Iris pigment epithelial cell (primary cell): ENCODE data around the gene CASP2.

Source experiments
- DNase-seq: peaks from one replicate; pipeline ENCODE4 v3.0.0-alpha.2; 2011; ENCODE audit warnings: low read depth

CASP2 gene

DNA sequence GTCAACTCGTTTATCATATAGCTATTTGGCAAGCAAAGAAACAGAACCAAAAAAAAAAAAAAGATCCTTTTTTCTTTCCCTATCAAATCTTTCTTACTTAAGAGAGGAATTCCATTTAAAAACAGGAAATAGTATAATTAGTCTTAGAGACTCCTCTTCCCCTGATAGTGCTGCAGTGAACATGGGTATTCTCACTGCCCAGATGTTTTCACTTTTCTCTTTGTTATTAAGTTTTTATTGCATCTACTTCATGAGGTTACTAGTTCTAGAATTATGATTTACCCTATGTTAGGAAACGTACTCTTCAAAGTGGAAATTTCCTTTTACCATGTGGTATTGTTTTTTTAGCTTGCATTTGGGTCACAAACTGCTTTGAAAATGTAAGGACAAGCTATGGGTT lies 8.5 kb downstream of the CASP2 start:
- DNase-seq = no peak

DNA sequence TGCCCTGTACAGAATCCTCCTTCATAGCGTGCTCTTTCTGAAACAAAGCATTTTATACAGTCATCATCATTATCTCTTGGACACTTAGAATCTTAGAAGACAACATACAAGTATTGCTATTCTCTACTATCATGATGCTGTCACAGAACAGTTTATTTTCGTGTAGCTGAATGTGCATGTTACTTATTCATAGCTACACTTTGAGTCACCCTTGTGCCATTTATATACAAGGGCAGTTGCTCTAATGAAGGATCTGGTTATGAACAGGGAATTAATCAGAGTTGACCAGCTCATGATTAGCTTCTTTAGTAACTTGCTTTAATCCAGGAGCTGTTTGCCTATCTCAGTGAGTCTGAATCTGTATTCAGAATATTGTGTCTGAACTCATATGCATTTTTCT lies 11.2 kb downstream of the CASP2 start:
- DNase-seq = peak; percentile 34

DNA sequence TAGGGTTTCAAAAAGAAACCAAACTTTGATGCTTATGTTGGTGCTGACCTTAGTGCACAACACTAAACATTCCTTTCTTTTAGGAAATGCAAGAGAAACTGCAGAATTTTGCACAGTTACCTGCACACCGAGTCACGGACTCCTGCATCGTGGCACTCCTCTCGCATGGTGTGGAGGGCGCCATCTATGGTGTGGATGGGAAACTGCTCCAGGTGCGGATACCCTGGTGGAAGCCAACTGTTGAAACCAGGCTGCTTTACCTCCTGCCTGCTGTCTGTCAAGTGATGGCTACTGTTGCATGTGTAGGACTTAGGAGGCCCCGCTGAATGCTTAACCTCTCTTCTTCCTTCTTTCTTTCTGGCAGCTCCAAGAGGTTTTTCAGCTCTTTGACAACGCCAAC lies 11.7 kb downstream of the CASP2 start:
- no peak for DNase-seq

DNA sequence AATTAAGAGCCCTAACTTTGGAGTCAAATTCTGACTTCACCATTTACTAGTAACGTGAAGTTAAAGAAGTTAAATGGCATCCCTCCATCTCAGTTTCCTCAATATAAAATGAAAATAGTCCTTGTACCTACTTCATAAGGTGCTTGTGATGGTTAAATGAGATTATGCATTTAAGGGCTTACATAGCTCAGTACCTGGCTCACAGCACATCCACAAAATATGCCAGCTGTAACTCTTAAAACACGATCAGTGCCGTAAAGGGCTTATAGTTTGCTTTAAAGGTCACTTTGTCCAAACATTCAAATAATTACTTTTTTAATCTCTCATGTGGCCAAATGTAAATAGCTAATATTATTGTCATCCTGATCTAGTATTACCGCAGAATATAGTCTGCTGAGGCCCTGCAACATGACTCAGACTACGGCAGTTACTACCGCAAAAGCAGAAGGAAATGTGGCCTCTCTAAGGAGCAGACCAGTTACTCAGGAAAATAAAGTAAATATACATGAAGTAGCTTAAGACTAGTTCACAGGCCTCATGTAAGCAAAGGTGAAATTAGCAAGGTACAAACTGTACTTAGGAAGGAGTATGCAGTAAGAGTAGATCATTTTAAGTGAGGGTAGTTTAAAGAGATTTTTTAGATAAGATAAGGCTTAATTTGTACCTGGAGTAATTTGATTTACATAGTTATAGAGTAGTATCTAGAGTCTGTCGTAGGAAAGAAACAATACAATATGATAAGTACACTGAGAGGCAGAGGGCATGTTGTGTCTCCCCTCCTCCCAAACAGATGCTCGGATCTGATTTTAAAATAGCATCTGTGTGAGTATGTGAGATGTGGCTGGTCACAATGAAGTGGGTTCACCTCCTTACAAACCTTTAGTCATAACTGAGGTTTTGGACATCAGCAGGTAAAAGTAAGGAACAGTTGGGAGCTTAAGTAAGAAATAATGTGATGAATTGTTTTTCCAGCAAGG lies 13.1 kb downstream of the CASP2 start:
- peak; percentile 83 for DNase-seq

DNA sequence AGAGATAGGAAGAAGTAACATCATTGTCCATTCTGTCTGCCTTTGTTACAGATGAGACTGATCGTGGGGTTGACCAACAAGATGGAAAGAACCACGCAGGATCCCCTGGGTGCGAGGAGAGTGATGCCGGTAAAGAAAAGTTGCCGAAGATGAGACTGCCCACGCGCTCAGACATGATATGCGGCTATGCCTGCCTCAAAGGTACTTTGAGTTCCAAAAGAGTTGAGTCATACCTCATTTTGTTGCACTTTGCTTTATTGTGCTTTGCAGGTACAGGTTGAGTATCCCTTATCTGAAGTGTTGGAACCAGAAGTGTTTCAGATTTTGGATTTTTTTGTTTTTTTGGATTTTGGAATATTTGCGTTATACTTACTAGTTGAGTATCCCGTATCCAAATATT lies 15.6 kb downstream of the CASP2 start:
- DNase-seq = no peak

DNA sequence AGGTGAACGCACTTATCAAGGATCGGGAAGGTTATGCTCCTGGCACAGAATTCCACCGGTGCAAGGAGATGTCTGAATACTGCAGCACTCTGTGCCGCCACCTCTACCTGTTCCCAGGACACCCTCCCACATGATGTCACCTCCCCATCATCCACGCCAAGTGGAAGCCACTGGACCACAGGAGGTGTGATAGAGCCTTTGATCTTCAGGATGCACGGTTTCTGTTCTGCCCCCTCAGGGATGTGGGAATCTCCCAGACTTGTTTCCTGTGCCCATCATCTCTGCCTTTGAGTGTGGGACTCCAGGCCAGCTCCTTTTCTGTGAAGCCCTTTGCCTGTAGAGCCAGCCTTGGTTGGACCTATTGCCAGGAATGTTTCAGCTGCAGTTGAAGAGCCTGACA lies 16.8 kb downstream of the CASP2 start:
- DNase-seq = no peak

DNA sequence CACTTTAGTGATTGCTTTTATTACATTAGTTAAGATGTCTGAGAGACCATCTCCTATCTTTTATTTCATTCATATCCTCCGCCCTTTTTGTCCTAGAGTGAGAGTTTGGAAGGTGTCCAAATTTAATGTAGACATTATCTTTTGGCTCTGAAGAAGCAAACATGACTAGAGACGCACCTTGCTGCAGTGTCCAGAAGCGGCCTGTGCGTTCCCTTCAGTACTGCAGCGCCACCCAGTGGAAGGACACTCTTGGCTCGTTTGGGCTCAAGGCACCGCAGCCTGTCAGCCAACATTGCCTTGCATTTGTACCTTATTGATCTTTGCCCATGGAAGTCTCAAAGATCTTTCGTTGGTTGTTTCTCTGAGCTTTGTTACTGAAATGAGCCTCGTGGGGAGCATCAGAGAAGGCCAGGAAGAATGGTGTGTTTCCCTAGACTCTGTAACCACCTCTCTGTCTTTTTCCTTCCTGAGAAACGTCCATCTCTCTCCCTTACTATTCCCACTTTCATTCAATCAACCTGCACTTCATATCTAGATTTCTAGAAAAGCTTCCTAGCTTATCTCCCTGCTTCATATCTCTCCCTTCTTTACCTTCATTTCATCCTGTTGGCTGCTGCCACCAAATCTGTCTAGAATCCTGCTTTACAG lies 17.4 kb downstream of the CASP2 start:
- DNase-seq = peak; percentile 56

DNA sequence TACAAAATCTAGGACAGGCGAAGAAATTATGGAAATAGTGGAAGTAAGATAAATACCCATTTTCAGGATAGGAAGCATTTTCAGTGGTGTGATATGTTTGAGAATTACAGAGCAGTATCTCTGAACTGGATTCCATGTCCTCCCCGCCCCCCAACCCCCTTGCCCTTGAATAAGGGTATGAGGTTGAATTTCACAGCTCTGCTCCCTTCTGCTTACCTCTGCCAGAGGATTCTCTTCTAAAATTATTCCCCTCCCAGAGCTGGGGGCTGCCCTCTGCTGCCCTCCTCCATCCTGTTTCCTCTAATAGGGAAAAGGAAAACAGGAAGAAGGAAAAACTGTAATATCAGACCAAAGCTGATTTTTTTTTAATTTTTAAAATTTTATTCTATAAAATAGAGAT lies 20.5 kb downstream of the CASP2 start:
- DNase-seq = no peak

DNA sequence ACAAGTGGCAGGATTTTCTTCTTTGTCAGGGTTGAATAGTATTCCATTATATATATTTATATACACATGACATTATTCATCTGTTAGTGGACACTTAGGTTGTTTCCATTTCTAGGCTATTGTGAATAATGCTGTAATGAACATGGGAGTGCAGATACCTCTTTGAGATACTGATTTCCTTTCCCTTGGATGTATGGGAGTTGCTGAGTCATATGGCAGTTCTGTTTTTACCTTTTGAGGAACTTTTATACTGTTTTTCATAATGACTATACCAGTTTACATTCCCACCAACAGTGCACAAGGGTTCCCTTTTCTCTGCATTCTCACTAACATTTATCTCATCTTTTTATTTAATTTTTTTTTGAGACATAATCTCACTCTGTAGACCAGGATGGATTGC lies 26.0 kb downstream of the CASP2 start:
- no peak for DNase-seq

DNA sequence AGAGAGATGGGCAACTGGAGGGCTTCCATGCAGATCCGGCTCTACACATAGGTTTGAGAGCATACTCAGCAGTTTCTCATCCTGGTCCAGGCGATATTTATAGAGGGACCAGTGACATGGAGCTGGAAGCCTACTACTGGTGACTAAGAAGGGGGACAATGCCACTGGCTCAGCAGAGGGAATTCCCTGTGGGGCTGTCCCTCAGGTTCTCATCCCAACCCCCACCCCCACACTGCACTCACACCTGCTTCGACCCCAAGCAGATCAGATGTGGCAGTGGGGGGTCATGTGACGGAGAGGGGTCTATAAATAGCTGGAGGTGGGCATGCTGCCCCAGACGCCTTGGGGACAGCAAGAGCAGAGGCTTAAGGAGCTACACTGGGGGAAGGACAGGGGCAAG lies 27.6 kb downstream of the CASP2 start, which contains the start of gene CLCN1:
Gene CLCN1, plus strand, starts transcription at position 336 of the 400 bp plus-strand sequence. CDS start 102 bp downstream, outside the sequence.
- no peak for DNase-seq

DNA sequence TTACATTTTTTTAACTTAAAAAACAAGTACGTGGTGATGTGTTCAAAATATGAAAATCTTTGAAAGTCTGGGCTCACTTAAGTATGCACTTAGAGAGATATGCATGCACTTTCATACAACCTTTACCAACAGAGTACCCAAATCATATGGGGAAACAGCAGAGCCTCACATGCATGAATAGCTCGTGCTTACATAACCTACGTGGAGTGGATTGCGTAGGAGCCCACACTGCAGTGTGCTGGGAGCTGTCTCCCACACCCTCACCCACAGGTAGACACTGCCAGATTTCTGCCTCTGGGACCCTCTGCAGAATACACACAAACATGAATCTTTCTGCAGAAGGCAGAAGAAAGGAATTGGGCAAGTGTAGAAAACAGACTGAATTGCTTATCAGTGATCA lies 28.3 kb downstream of the CASP2 start:
- DNase-seq = no peak

DNA sequence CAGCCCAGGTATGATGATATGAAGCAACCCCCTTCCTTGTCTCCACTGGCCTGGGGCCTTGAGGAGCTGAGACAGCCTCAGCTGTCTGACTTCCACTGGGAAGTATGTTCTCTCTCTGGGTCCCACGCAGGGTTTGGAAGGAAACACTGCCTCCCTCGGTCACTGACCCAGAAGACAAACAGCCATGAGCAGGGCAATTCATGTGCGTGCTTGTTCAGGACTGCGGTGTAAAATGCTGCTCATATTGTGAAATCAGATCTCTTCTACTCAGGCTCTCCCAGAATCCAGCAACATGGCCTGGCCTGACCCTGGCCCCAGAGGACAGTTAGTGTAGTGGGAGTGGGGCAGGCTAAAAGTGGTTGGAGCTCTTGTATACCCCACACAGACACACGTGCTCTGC lies 30.5 kb downstream of the CASP2 start:
- DNase-seq = peak; percentile 80

DNA sequence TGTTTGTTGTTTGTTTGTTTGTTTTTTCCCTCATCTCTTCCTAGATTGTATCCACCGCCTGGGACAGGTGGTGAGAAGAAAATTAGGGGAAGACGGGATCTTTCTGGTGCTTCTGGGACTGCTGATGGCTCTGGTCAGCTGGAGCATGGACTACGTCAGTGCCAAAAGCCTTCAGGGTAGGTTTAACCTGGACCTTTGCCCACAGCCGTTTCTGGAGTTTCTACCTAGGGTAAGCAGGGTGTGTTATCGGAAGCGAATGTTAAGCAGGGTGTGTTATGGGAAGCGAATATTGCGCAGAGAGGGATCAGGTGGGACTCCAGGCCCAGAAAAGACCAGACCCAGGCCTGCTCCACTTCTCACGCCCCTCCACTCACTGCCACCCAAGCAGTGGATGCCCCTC lies 32.5 kb downstream of the CASP2 start:
- DNase-seq = no peak

DNA sequence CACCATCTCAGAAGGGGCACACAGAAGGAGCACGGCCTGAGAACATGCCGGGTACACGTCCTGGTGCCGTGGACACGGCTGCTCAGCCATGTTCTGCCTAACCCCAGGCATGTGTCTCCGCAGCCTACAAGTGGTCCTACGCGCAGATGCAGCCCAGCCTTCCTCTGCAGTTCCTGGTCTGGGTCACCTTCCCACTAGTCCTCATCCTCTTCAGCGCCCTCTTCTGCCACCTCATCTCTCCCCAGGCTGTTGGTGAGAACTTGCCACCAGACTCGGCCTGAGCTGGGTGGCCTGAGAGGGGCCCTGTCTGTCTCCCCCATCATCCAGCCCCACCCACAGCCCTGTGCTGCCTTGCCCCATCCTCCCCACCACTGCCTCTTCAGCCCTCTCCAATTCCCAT lies 33.1 kb downstream of the CASP2 start:
- no peak for DNase-seq

DNA sequence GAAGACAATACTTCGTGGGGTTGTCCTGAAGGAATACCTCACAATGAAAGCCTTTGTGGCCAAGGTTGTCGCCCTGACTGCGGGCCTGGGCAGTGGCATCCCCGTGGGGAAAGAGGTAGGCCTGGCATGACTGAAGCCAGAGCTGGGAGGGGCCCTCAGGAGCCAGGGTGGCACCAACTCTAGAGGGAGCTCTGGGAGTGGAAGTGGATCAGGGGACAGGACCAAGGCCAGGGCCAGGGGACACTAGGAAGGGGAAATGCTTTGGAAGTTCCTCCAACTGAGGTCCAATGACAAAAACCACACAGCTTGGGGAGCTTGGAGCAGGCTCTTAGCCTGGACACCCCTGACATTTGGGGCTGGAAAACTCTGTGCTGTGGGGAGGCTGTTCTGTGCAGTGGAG lies 33.6 kb downstream of the CASP2 start:
- no peak for DNase-seq

DNA sequence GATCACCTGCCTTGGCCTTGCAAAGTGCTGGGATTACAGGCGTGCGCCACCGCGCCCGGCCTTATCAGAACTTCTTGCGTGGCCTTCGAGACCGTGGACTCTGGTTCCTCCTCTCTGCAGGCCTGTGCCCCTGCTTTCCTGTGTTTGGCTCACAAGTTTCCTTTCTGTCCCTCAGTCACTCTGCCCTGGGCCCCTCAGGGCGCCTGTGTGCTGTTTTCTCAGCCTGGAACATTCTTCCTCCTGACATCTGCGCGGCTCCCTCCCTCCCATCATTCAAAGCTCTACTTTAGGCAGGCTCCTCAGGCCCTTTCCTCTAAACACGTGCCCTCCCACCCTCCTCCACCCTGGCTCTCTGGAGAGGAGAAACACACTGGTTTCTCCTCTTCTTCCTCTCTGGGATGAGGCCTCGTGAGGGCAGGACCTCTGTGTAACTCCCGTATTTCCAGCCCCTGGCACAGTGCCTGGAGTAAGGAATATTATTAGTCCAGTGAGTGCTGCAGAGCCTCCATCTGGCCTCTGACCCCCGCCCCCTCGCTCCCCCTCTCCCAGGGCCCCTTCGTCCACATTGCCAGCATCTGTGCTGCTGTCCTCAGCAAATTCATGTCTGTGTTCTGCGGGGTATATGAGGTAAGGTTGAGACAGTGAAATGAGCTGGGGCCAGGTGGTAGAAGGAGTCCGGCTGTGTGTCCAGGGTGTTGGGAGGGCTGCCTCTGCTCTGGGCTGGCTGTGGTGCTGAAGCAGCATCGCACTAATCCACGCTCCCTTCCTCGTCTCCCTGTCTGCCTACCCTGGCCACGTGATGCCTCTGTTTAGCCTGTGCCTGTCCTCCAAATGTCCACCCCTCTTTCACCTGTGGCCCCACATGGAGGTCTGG lies 34.8 kb downstream of the CASP2 start:
- no peak for DNase-seq

DNA sequence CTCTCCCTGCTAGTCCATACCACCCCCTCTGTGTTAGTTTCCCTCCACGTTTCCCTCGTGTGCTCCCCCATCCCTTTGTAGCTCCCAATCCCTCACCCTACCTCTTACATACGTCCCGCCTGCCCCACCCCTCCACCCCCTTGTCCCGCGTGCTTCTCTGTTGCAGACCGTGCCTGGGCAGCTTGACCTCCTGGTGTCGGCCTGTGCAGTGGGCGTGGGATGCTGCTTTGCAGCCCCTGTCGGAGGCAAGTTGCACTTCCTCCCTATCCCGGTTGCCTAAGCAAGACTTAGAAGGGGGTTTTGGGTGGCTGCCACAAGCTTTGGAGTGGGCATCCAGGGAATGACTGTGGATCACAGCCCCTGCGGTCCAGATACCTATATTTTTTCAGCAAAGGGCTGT lies 35.5 kb downstream of the CASP2 start:
- DNase-seq = no peak

DNA sequence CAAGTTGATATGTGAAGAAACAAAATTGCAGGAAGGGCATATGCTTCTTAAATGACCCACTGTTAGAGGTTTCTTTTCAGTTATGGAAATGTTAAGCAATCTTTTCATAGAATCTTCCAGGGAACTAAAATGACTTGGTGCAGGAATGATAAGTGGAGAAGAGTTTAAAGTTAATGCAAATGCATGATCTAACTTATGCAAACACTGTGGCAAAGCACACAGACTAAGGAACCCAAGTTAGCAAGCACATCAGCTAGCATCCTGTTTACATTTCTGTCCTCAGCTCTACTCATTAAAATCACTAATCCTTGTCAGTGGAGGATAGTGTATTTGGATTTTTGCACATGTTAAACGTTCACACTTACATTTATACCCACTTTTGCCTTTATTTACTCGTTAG lies 37.1 kb downstream of the CASP2 start:
- peak; percentile 31 for DNase-seq

DNA sequence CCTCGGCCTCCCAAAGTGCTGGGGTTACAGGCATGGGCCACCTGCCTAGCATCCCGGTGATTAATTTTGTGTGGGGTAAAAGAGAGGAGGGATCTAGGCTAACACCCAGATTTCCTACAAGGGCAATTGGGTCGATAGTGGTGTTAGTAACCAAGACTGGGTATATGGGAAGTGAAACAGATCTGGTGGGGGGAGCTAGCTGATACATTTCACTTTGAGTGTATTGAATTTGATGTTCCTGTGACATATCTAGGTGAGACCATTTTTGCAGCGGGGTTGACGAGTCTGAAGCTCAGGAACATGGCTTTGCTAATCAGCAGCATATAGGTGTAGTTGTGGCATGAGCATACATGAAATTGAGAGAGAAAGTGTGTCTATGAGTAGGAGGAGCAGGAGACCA lies 39.8 kb downstream of the CASP2 start:
- no peak for DNase-seq

DNA sequence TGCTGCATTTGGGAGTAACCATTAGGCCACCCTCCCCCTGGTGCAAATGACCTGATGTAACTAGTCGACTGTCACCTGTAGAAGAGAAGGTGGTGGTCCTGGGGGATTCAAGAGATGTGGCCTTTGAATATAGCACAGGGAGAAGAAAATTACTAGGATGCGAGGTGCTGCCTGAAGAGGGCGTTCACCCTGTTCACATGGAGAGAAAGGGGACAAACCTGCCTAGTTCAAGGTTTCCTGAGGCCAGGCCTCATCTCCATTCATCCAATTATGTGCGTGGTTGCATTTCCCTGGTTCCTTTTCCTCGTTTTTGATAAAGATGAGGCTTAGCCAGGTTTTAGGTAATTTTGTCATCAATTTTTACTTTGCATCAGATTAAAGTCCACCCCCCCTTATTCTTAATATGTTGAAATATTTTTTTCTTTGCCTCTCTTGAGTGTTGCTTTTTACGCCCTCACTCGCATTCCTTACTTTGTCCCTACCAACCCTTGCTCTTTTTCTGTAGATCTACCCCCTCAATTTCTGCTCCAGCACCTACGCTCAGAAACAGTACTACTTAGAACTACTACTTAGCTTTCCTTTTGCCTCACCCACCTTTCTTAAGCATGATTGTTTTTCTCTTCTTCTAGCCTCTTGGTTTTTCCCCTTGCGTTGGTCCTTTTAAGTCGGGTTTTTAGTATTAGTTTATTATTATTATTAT lies 41.5 kb downstream of the CASP2 start:
- no peak for DNase-seq

DNA sequence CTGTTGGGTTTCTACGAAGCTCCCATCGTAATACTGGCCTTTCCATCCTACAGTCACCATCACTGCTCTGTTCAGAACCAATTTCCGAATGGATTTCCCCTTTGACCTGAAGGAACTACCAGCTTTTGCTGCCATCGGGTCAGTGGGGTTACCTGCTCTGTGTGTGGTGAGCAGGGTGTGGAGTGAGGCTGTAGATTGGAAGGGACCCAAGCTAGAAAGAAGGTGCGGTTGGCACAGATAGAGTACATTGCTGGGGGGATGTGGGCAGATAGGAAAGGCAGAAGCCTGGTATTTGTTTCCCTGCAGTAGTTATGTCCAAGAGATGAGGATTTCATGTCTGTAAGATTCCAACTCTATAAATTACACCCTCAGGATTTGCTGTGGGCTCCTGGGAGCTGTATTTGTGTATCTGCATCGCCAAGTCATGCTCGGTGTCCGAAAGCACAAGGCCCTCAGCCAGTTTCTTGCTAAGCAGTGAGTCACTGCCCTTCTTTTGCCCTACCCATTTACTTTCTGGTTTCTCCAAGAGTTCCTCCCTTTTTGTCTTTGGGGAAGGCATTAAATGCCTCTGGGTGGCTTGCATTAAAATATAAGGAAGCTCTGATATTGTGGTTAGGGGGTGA lies 43.1 kb downstream of the CASP2 start:
- DNase-seq = peak; percentile 95
